Esophagus squamous epithelium (tissue), 4 donors: ENCODE measurements around the gene GALNT2.

Source experiments
- CTCF ChIP-seq, 6 experiments: fragments of 450-650 bp in 4 of 6; fragments of 200-600 bp in 2 of 6; sonication (generic) in 2 of 6; IDR thresholded peaks; one replicate each; pipeline ENCODE4 v1.5.1; 2016 to 2019; ENCODE audit warnings: antibody characterized with exemption in 6 of 6, mild to moderate bottlenecking in 4 of 6, moderate library complexity in 4 of 6
- POLR2A ChIP-seq, 4 donors: fragments of 450-650 bp; IDR thresholded peaks; one replicate each; pipeline ENCODE4 v1.6.1; 2017; ENCODE audit warnings: antibody characterized with exemption in 4 of 4, mild to moderate bottlenecking in 4 of 4, moderate library complexity in 3 of 4

- TF ChIP-seq CTCF (IDR thresholded peaks at IDR 0.05) (no peak), POLR2A (IDR thresholded peaks at IDR 0.05) (no peak)
These were observed 32.4 kb downstream of the GALNT2 start for GRCh38 chr1:230099465-230099864.
